K562 treated with DMSO at 1 percent for 12 hours (cell line): ENCODE data around the gene ARFRP1. TPM values are rescaled to one million over a fixed set of nuclear protein-coding genes. Genes with fewer than 3 reads are reported as not detected.

Experiments
- total RNA-seq: library from RNA; unstranded; fragments of 300-600 nt; gene quantifications from 2 replicates; pipeline ENCODE4 v1.2.3, GENCODE V29; 2022; ENCODE audit not compliant: insufficient read depth

Gene ARFRP1
- 28.6 and 32.5 TPM in 2 replicates for total RNA-seq

GRCh38 chr20:63707558-63708300 is at the start of gene ARFRP1, which contains the start of gene ZGPAT:
TSS of gene ARFRP1 (minus strand) at chr20:63707976. CDS start at chr20:63707091, 885 bp downstream.
TSS of gene ZGPAT (plus strand) at chr20:63708039. CDS start at chr20:63708581, 542 bp downstream.

GRCh38 chr20:63739130-63740069 is 31.6 kb upstream of the ARFRP1 start, which contains the start of gene SLC2A4RG:
TSS of gene SLC2A4RG (plus strand) at chr20:63739776. CDS start at chr20:63739913, 137 bp downstream.

GRCh38 chr20:63735859-63736718 is 28.3 kb upstream of the ARFRP1 start, which contains the start of gene LIME1:
TSS of gene LIME1 (plus strand) at chr20:63736664. CDS start at chr20:63737550, 886 bp downstream.

GRCh38 chr20:63696628-63697356 is 11.0 kb downstream of the ARFRP1 start, which contains the start of gene TNFRSF6B:
TSS of gene TNFRSF6B (plus strand) at chr20:63696652. CDS start at chr20:63696768, 116 bp downstream.

GRCh38 chr20:63657937-63658748 is 49.6 kb downstream of the ARFRP1 start, which contains the start of gene RTEL1:
TSS of gene RTEL1 (plus strand) at chr20:63658312. CDS start at chr20:63659403, 1,091 bp downstream.

GRCh38 chr20:63653041-63653973 is 54.5 kb downstream of the ARFRP1 start, which contains the start of gene STMN3:
TSS of gene STMN3 (minus strand) at chr20:63653424. CDS start at chr20:63653345, 79 bp downstream.

Other genes with a start within 250 kb of the ARFRP1 start
- gene KCNQ2, start 235.3 kb downstream of the ARFRP1 start, total RNA-seq = not detected in 2 replicates
- 52.9 and 73.8 TPM in 2 replicates for gene EEF1A2, start 208.9 kb downstream of the ARFRP1 start, total RNA-seq
- 155 and 180 TPM in 2 replicates for gene PPDPF, start 187.2 kb downstream of the ARFRP1 start, total RNA-seq
- gene PTK6, start 170.6 kb downstream of the ARFRP1 start, total RNA-seq = not detected in 2 replicates
- not detected in 2 replicates for gene SRMS, start 160.2 kb downstream of the ARFRP1 start, total RNA-seq
- gene FNDC11, start 153.8 kb downstream of the ARFRP1 start, total RNA-seq = 0.52 TPM in 1 of 2 replicates, not detected in the other
- gene HELZ2, start 133.7 kb downstream of the ARFRP1 start, total RNA-seq = 14.7 and 45.5 TPM in 2 replicates
- 5.8 and 9.2 TPM in 2 replicates for gene GMEB2, start 80.9 kb downstream of the ARFRP1 start, total RNA-seq
- 9.1 and 10.9 TPM in 2 replicates for gene STMN3, start 54.6 kb downstream of the ARFRP1 start, total RNA-seq
- 6.1 and 8.8 TPM in 2 replicates for gene RTEL1, start 49.7 kb downstream of the ARFRP1 start, total RNA-seq
- gene TNFRSF6B, start 11.3 kb downstream of the ARFRP1 start, total RNA-seq = 2.3 and 2.9 TPM in 2 replicates
- gene ZGPAT, start 63 bp upstream of the ARFRP1 start, total RNA-seq = 10.2 and 14.4 TPM in 2 replicates
- 14.9 and 18.6 TPM in 2 replicates for gene LIME1, start 28.7 kb upstream of the ARFRP1 start, total RNA-seq
- gene SLC2A4RG, start 31.8 kb upstream of the ARFRP1 start, total RNA-seq = 43.8 and 55.1 TPM in 2 replicates
- gene ZBTB46, start 123.3 kb upstream of the ARFRP1 start, total RNA-seq = 1.8 and 3.3 TPM in 2 replicates
- 6.2 and 7.0 TPM in 2 replicates for gene ABHD16B, start 153.5 kb upstream of the ARFRP1 start, total RNA-seq
- 62.8 and 93.1 TPM in 2 replicates for gene TPD52L2, start 157.3 kb upstream of the ARFRP1 start, total RNA-seq
- gene DNAJC5, start 187.2 kb upstream of the ARFRP1 start, total RNA-seq = 26.3 and 48.9 TPM in 2 replicates
- 35.1 and 41.2 TPM in 2 replicates for gene UCKL1, start 248.4 kb upstream of the ARFRP1 start, total RNA-seq